Measurements from ENCODE around the gene GLDC. TPM values are rescaled to one million over a fixed set of nuclear protein-coding genes. Genes with fewer than 3 reads are reported as not detected.
"Not testable (repeated sequence)": the region's sequence is repeated elsewhere in the genome, so short reads cannot be mapped to it uniquely, and the experiment has no call there.

The GLDC gene
- total RNA-seq, 5 donors from 2014 or later (not counting 1 experiment from before 2014, with no cell fraction given) = 0.21 to 0.79 (median 0.70) TPM

- Mint-ChIP-seq H3K4me3 (no peak overlapping the region), H3K36me3 (no peaks in the 10 kb centered on the region), H3K27me3 (peaks cover 7 to 15% of the 10 kb centered on the region in 2 donors), H3K9me3 (no peaks in the 10 kb centered on the region), H3K4me1 (peaks cover 0 to 8% (median 3%) of the 10 kb centered on the region in 3 donors), H3K27ac (no peak overlapping the region)
- ChIA-PET CTCF (no interaction called here), POLR2A (no interaction called here)
- Histone ChIP-seq H3K27ac (ENCODE audit: low read length) (no peak overlapping the region), H3K36me3 (ENCODE audit: control insufficient read depth in 2 of 2, extremely low read depth in 1 of 2, insufficient read depth in 1 of 2, low read length in 1 of 2) (no peaks in the 10 kb centered on the region), H3K27me3 (replicated peaks in 1 of 2; ENCODE audit: control insufficient read depth in 2 of 2, extremely low read depth in 1 of 2, insufficient read depth in 2 of 2, low read length in 1 of 2) (peaks cover 0 to 18% of the 10 kb centered on the region in 2 experiments), H3K9me3 (no peaks in the 10 kb centered on the region), H3K4me3 (ENCODE audit: control insufficient read depth in 1 of 2, extremely low read depth in 1 of 2, low read length in 1 of 2) (no peak overlapping the region), H3K4me1 (ENCODE audit: control insufficient read depth in 1 of 2, extremely low read depth in 1 of 2, insufficient read depth in 2 of 2, low read length in 2 of 2) (peaks cover 0 to 11% of the 10 kb centered on the region in 2 experiments)
- ATAC-seq (replicated peaks in 1 of 4) = no peak
- no peak for DNase-seq
- 86% methylated on average over 15 of the region's 19 CpGs for WGBS (ENCODE audit: insufficient coverage)
Measured at GRCh38 chr9:6632516-6633183, 12.9 kb downstream of the GLDC start.

GRCh38 chr9:6631207-6631512 lies 14.4 kb downstream of the GLDC start:
- H3K9me3 Mint-ChIP-seq = no peaks in the 10 kb centered on the region
- ChIA-PET CTCF (no interaction called here), POLR2A (no interaction called here)
- DNase-seq = no peak
- Histone ChIP-seq H3K4me1 (ENCODE audit: control insufficient read depth in 1 of 2, extremely low read depth in 1 of 2, insufficient read depth in 2 of 2, low read length in 2 of 2) (peaks cover 0 to 11% of the 10 kb centered on the region in 2 experiments), H3K36me3 (ENCODE audit: control insufficient read depth in 2 of 2, extremely low read depth in 1 of 2, insufficient read depth in 1 of 2, low read length in 1 of 2) (no peaks in the 10 kb centered on the region), H3K27ac (ENCODE audit: low read length) (no peak overlapping the region), H3K9me3 (no peaks in the 10 kb centered on the region), H3K4me3 (ENCODE audit: control insufficient read depth in 1 of 2, extremely low read depth in 1 of 2, low read length in 1 of 2) (no peak overlapping the region), H3K27me3 (replicated peaks in 1 of 2; ENCODE audit: control insufficient read depth in 2 of 2, extremely low read depth in 1 of 2, insufficient read depth in 2 of 2, low read length in 1 of 2) (peaks cover 0 to 6% of the 10 kb centered on the region in 2 experiments)
- peaks cover 0 to 8% (median 3%) of the 10 kb centered on the region in 3 donors for H3K4me1 Mint-ChIP-seq
- no peak overlapping the region for H3K4me3 Mint-ChIP-seq
- H3K36me3 Mint-ChIP-seq = no peaks in the 10 kb centered on the region
- H3K27me3 Mint-ChIP-seq = peaks cover 11 to 16% of the 10 kb centered on the region in 2 donors
- peak overlapping the region in 1 of 2 donors; percentile 19 for H3K27ac Mint-ChIP-seq
- peak in 1 of 4 experiments; percentile 42 for ATAC-seq (replicated peaks in 1 of 4)
- WGBS (ENCODE audit: insufficient coverage) = 100% methylated on average over 1 of the region's 4 CpGs

GRCh38 chr9:6630502-6631206 lies 14.9 kb downstream of the GLDC start:
- no peaks in the 10 kb centered on the region for H3K36me3 Mint-ChIP-seq
- 57% methylated on average over 11 of the region's 11 CpGs for WGBS (ENCODE audit: insufficient coverage)
- ATAC-seq (replicated peaks in 1 of 4) = peak in 3 of 4 experiments; percentile 61 to 93 (median 72)
- ChIA-PET CTCF (no interaction called here), POLR2A (no interaction called here)
- H3K9me3 ChIP-seq = no peaks in the 10 kb centered on the region
- H3K9me3 Mint-ChIP-seq = no peaks in the 10 kb centered on the region
- no peak overlapping the region for H3K27ac ChIP-seq (ENCODE audit: low read length)
- DNase-seq = peak in 2 of 35 experiments; percentile 13 to 42
- H3K4me1 Mint-ChIP-seq = peaks cover 0 to 8% (median 3%) of the 10 kb centered on the region in 3 donors
- H3K4me3 Mint-ChIP-seq = no peak overlapping the region
- H3K36me3 ChIP-seq (ENCODE audit: control insufficient read depth in 2 of 2, extremely low read depth in 1 of 2, insufficient read depth in 1 of 2, low read length in 1 of 2) = no peaks in the 10 kb centered on the region
- H3K4me3 ChIP-seq (ENCODE audit: control insufficient read depth in 1 of 2, extremely low read depth in 1 of 2, low read length in 1 of 2) = no peak overlapping the region
- peaks cover 0 to 6% of the 10 kb centered on the region in 2 experiments for H3K27me3 ChIP-seq (replicated peaks in 1 of 2; ENCODE audit: control insufficient read depth in 2 of 2, extremely low read depth in 1 of 2, insufficient read depth in 2 of 2, low read length in 1 of 2)
- H3K4me1 ChIP-seq (ENCODE audit: control insufficient read depth in 1 of 2, extremely low read depth in 1 of 2, insufficient read depth in 2 of 2, low read length in 2 of 2) = peaks cover 0 to 11% of the 10 kb centered on the region in 2 experiments
- peak overlapping the region in 1 of 2 donors; percentile 79 for H3K27ac Mint-ChIP-seq
- peaks cover 16 to 17% of the 10 kb centered on the region in 2 donors for H3K27me3 Mint-ChIP-seq

- Mint-ChIP-seq H3K4me1 (peaks cover 0 to 8% (median 3%) of the 10 kb centered on the region in 3 donors), H3K36me3 (no peaks in the 10 kb centered on the region), H3K9me3 (no peaks in the 10 kb centered on the region), H3K4me3 (no peak overlapping the region), H3K27ac (no peak overlapping the region), H3K27me3 (peaks cover 18 to 20% of the 10 kb centered on the region in 2 donors)
- Histone ChIP-seq H3K27me3 (replicated peaks in 1 of 2; ENCODE audit: control insufficient read depth in 2 of 2, extremely low read depth in 1 of 2, insufficient read depth in 2 of 2, low read length in 1 of 2) (peaks cover 0 to 7% of the 10 kb centered on the region in 2 experiments), H3K9me3 (no peaks in the 10 kb centered on the region), H3K27ac (ENCODE audit: low read length) (no peak overlapping the region), H3K4me3 (ENCODE audit: control insufficient read depth in 1 of 2, extremely low read depth in 1 of 2, low read length in 1 of 2) (no peak overlapping the region), H3K4me1 (ENCODE audit: control insufficient read depth in 1 of 2, extremely low read depth in 1 of 2, insufficient read depth in 2 of 2, low read length in 2 of 2) (peaks cover 0 to 11% of the 10 kb centered on the region in 2 experiments), H3K36me3 (ENCODE audit: control insufficient read depth in 2 of 2, extremely low read depth in 1 of 2, insufficient read depth in 1 of 2, low read length in 1 of 2) (no peaks in the 10 kb centered on the region)
- CTCF ChIA-PET = interaction anchor here in 1 of 2 donors (0.5 kb wide), 1 partner anchor 278 kb away, joined by 4 read pairs; no protein-coding TSS in a partner anchor
- DNase-seq (no peak), ATAC-seq (replicated peaks in 1 of 4) (no peak)
- 60% methylated on average over 2 of the region's 2 CpGs for WGBS (ENCODE audit: insufficient coverage)
- POLR2A ChIA-PET = no interaction called here
Measured at GRCh38 chr9:6628704-6629103, 16.8 kb downstream of the GLDC start.

GRCh38 chr9:6625363-6625762 lies 20.2 kb downstream of the GLDC start:
- WGBS (ENCODE audit: insufficient coverage) = no CpG with 5 or more reads among the region's 2 CpGs
- Histone ChIP-seq H3K27me3 (replicated peaks in 1 of 2; ENCODE audit: control insufficient read depth in 2 of 2, extremely low read depth in 1 of 2, insufficient read depth in 2 of 2, low read length in 1 of 2) (peaks cover 0 to 7% of the 10 kb centered on the region in 2 experiments), H3K27ac (ENCODE audit: low read length) (no peak overlapping the region), H3K4me3 (ENCODE audit: control insufficient read depth in 1 of 2, extremely low read depth in 1 of 2, low read length in 1 of 2) (no peak overlapping the region), H3K9me3 (no peaks in the 10 kb centered on the region), H3K36me3 (ENCODE audit: control insufficient read depth in 2 of 2, extremely low read depth in 1 of 2, insufficient read depth in 1 of 2, low read length in 1 of 2) (no peaks in the 10 kb centered on the region), H3K4me1 (ENCODE audit: control insufficient read depth in 1 of 2, extremely low read depth in 1 of 2, insufficient read depth in 2 of 2, low read length in 2 of 2) (peaks cover 0 to 2% of the 10 kb centered on the region in 2 experiments)
- DNase-seq (no peak), ATAC-seq (replicated peaks in 1 of 4) (no peak)
- CTCF ChIA-PET = no interaction called here
- no peak overlapping the region for H3K4me3 Mint-ChIP-seq
- no peaks in the 10 kb centered on the region for H3K4me1 Mint-ChIP-seq
- no peak overlapping the region for H3K27ac Mint-ChIP-seq
- H3K36me3 Mint-ChIP-seq = no peaks in the 10 kb centered on the region
- no peaks in the 10 kb centered on the region for H3K9me3 Mint-ChIP-seq
- POLR2A ChIA-PET = no interaction called here
- peaks cover 15 to 18% of the 10 kb centered on the region in 2 donors for H3K27me3 Mint-ChIP-seq

- H3K36me3 ChIP-seq (ENCODE audit: control insufficient read depth in 2 of 2, extremely low read depth in 1 of 2, insufficient read depth in 1 of 2, low read length in 1 of 2); POLR2A ChIA-PET; H3K27ac Mint-ChIP-seq; H3K9me3 Mint-ChIP-seq; H3K27ac ChIP-seq (ENCODE audit: low read length); ATAC-seq (replicated peaks in 1 of 4); H3K4me3 Mint-ChIP-seq; DNase-seq; H3K4me1 Mint-ChIP-seq; H3K36me3 Mint-ChIP-seq; H3K27me3 ChIP-seq (replicated peaks in 1 of 2; ENCODE audit: control insufficient read depth in 2 of 2, extremely low read depth in 1 of 2, insufficient read depth in 2 of 2, low read length in 1 of 2); H3K4me1 ChIP-seq (ENCODE audit: control insufficient read depth in 1 of 2, extremely low read depth in 1 of 2, insufficient read depth in 2 of 2, low read length in 2 of 2); CTCF ChIA-PET; H3K4me3 ChIP-seq (ENCODE audit: control insufficient read depth in 1 of 2, extremely low read depth in 1 of 2, low read length in 1 of 2); H3K9me3 ChIP-seq: not testable (repeated sequence)
- no CpG with 5 or more reads among the region's 29 CpGs for WGBS (ENCODE audit: insufficient coverage)
- H3K27me3 Mint-ChIP-seq = peaks cover 18% of the 10 kb centered on the region in 2 donors
Measured at GRCh38 chr9:6622784-6623183, 22.7 kb downstream of the GLDC start.

Measured in T-cell (primary cell).